ENCODE measurements around the gene MYNN.

The MYNN gene

GRCh38 chr3:169764882-169765612, 8.1 kb upstream of the MYNN start, which contains the start of gene TERC:
TERC (minus strand) TSS chr3:169765060.
- TF ChIP-seq, protein P1, sequence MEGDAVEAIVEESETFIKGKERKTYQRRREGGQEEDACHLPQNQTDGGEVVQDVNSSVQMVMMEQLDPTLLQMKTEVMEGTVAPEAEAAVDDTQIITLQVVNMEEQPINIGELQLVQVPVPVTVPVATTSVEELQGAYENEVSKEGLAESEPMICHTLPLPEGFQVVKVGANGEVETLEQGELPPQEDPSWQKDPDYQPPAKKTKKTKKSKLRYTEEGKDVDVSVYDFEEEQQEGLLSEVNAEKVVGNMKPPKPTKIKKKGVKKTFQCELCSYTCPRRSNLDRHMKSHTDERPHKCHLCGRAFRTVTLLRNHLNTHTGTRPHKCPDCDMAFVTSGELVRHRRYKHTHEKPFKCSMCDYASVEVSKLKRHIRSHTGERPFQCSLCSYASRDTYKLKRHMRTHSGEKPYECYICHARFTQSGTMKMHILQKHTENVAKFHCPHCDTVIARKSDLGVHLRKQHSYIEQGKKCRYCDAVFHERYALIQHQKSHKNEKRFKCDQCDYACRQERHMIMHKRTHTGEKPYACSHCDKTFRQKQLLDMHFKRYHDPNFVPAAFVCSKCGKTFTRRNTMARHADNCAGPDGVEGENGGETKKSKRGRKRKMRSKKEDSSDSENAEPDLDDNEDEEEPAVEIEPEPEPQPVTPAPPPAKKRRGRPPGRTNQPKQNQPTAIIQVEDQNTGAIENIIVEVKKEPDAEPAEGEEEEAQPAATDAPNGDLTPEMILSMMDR (IDR thresholded peaks at IDR 0.05; ENCODE audit: low read depth, low read length, missing control alignments) = no peak
- DNase-seq (ENCODE audit: extremely low read depth, low read depth) = peak; percentile 62
- H3K4me3 ChIP-seq (replicated peaks; ENCODE audit: low read depth, low read length) = peak within 1 kb of the TSS; percentile 76

GRCh38 chr3:169769287-169770181, 3.7 kb upstream of the MYNN start, which contains the start of gene ACTRT3:
ACTRT3 (minus strand) TSS chr3:169769561; CDS start chr3:169769520, 41 bp downstream.
- DNase-seq (ENCODE audit: extremely low read depth, low read depth) = peak; percentile 25
- TF ChIP-seq, protein P1 (IDR thresholded peaks at IDR 0.05; ENCODE audit: low read depth, low read length, missing control alignments) = no peak
- H3K4me3 ChIP-seq (replicated peaks; ENCODE audit: low read depth, low read length) = peak within 1 kb of the TSS; percentile 50

DNA sequence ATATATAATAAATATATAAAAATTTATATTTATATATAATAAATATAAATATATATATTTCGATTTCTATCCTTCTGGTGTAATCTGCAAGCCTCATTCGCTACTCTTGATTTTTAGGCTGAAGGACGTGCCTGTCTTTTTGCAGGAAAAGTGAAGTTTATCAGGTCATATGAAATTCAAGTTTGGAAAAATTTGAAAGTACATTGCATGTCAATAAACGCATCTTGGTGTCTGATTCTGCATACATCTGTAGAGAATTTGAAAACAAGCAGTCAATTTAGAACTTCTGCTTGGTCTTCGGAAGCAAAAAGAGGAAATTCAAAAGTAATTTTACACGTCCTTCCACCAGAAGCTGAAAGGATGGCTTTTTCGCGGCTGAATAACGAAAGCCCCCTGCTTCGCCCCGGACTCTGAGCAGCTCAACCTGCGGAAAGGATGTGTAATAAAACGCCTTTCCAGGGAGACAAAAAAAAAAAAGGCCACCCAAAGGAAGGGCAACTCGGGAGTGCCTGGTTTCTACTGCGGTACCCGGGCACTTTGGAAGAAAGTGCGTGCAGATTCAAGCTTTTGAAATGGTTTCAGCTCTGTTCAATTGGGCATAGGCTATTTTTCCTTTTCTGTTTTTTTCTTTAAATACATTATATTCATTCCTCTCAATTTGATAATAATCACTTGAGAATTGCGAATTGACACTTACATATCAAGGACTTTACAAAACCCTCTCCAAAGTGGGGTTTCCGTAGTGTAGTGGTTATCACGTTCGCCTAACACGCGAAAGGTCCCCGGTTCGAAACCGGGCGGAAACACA, 1.5 kb upstream of the MYNN start:
- TF ChIP-seq, protein P1 (IDR thresholded peaks at IDR 0.05; ENCODE audit: low read depth, low read length, missing control alignments) = no peak
- H3K4me3 ChIP-seq (replicated peaks; ENCODE audit: low read depth, low read length) = peak overlapping the region; percentile 69
- peak; percentile 72 for DNase-seq (ENCODE audit: extremely low read depth, low read depth)

DNA sequence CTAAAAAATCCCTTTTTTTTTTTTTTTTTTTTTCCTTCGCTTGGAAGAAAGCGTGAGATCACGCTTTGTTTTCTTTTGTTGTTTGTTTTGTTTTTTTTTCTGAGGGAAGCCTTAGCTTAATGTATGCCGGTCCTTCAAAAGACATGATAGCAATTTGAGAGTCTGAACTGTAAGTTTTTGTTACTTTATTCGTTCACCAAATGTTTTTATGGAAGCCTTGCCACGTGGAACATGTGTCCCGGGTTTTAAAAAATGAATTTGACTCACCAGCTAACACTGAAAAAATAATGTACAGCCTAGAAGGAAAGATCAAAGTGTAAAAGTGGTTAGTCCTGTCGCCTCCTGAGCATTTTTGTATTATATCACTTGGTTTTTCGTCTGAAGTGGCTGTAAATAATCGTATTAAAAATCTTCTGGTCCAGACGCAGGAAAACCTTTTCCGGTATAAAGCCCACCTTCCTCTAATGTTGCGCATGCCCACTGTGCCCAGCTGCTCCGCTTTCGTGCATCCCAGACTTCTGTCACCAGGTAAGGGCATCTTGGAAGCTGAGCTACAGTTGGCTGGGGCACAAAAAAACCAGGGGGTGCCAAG, 795 bp upstream of the MYNN start:
- peak; percentile 55 for DNase-seq (ENCODE audit: extremely low read depth, low read depth)

DNA sequence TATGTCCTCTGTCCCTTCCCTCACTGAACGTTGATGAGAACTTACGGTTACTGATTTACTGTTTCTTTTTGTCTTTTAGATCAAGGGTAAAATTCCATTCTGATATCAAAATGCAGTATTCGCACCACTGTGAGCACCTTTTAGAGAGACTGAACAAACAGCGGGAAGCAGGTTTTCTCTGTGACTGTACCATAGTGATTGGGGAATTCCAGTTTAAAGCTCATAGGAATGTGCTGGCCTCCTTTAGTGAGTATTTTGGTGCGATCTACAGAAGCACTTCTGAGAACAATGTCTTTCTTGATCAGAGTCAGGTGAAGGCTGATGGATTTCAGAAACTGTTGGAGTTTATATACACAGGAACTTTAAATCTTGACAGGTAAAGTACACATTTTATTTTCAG, 990 bp downstream of the MYNN start:
- H3K4me3 ChIP-seq (replicated peaks; ENCODE audit: low read depth, low read length) = peak overlapping the region; percentile 69
- TF ChIP-seq, protein P1 (IDR thresholded peaks at IDR 0.05; ENCODE audit: low read depth, low read length, missing control alignments) = no peak
- DNase-seq (ENCODE audit: extremely low read depth, low read depth) = no peak

More for the DNA sequence above, 795 bp upstream of the MYNN start:
- TF ChIP-seq, protein P1 (IDR thresholded peaks at IDR 0.05; ENCODE audit: low read depth, low read length, missing control alignments) = no peak
- peak overlapping the region; percentile 69 for H3K4me3 ChIP-seq (replicated peaks; ENCODE audit: low read depth, low read length)

GRCh38 chr3:169777822-169778221, 4.6 kb downstream of the MYNN start:
- TF ChIP-seq, protein P1 (IDR thresholded peaks at IDR 0.05; ENCODE audit: low read depth, low read length, missing control alignments) = no peak
- H3K4me3 ChIP-seq (replicated peaks; ENCODE audit: low read depth, low read length) = no peak overlapping the region
- no peak for DNase-seq (ENCODE audit: extremely low read depth, low read depth)

Data from HFF-Myc (cell line).